ENCODE data around the gene DICER1.
"Not testable (repeated sequence)": the region's sequence is repeated elsewhere in the genome, so short reads cannot be mapped to it uniquely, and the experiment has no call there.

Gene DICER1, protein sequence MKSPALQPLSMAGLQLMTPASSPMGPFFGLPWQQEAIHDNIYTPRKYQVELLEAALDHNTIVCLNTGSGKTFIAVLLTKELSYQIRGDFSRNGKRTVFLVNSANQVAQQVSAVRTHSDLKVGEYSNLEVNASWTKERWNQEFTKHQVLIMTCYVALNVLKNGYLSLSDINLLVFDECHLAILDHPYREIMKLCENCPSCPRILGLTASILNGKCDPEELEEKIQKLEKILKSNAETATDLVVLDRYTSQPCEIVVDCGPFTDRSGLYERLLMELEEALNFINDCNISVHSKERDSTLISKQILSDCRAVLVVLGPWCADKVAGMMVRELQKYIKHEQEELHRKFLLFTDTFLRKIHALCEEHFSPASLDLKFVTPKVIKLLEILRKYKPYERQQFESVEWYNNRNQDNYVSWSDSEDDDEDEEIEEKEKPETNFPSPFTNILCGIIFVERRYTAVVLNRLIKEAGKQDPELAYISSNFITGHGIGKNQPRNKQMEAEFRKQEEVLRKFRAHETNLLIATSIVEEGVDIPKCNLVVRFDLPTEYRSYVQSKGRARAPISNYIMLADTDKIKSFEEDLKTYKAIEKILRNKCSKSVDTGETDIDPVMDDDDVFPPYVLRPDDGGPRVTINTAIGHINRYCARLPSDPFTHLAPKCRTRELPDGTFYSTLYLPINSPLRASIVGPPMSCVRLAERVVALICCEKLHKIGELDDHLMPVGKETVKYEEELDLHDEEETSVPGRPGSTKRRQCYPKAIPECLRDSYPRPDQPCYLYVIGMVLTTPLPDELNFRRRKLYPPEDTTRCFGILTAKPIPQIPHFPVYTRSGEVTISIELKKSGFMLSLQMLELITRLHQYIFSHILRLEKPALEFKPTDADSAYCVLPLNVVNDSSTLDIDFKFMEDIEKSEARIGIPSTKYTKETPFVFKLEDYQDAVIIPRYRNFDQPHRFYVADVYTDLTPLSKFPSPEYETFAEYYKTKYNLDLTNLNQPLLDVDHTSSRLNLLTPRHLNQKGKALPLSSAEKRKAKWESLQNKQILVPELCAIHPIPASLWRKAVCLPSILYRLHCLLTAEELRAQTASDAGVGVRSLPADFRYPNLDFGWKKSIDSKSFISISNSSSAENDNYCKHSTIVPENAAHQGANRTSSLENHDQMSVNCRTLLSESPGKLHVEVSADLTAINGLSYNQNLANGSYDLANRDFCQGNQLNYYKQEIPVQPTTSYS (N-terminal part only)

DNA sequence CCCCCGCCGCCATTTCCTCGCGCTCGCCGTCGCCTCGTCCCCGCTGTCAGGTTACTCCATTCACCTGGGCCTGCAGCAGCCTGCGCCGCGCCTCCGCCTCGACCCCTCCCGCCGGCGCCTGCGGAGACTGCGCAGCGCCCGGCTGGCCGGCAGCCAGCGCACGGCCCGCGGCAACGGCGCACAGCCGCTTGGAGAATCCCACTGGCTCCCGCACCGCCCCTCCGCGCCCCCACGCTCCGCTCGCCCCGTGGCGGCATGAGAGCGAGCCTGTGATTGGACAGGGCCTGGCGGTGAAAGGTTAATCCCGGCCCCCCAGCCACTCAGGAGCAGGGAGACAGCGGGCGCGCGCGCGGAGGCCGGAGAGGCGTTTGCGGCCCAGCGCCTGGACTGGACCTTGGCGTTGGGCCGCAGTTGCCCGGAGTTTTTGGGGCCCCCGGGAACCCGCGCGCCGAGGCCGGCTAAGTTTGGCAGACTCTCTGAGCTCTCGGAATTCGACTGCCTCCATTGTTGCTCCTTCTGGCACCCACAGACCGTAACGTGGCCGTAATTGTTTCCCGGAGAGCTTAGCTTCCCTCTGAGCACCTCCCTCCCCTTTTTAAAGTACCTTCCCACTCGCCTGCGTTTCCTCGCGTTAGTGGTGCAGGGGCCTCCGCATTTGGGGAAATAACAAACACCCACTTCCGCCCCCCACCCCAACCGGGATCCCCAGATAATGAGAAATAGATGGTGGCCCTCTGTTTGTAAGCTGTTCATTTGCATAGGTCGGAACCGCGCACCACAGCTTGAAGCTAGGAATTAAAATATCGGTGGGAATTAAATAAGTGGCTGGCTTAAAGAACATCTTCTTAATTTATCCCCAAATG is at the start of gene DICER1:
TSS of gene DICER1 (minus strand) at position 203 of the 863 bp plus-strand sequence. CDS start 24,071 bp downstream, outside the sequence.
- DNase-seq: peak; percentile 74

- no peak for DNase-seq
These were observed 49.2 kb upstream of the DICER1 start for GRCh38 chr14:95206534-95206933.

- no peak for DNase-seq
These were observed 47.4 kb upstream of the DICER1 start for GRCh38 chr14:95204705-95205104.

GRCh38 chr14:95201745-95202144 is 44.4 kb upstream of the DICER1 start:
- DNase-seq: not testable (repeated sequence)

DNA sequence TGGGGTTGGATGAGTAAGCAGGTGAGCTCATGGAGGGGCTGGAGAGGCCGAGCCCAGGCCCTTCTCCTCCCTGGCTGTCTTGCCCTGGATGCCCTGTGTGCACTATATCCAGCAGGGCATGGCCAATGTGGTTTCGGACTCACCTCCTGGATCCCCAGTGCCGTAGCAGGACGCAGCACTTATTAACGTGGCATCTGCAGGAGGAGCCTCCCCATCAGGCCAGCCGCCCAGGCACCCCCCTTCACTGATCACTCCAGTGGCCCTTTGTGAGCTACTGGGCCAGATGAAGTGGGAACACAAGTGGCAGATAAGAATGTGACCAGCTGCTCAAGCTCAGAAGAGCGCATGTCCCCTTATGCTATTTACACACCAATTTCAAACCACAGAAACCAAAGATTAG is 43.1 kb upstream of the DICER1 start:
- no peak for DNase-seq

- DNase-seq: no peak
These were observed 42.1 kb upstream of the DICER1 start for GRCh38 chr14:95199298-95199983.

DNA sequence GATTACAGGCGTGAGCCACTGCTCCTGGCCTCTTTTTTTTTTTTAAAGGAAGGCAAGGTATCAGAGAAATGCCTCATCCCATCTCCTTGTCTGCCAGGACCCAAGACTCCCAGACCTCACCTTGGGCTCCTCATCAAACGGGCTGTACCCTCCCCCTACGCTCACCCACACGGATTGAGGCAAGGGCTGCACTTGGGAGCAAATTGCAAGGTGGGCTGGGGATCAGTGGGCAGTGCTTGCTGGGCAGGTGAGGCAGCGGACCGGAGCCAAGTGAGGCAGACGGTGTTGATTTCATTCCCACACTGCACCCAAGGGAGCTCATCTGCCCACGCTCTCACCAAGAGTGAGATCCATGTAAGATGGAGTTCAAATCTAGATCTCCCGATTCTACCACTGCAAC is 41.0 kb upstream of the DICER1 start:
- DNase-seq: no peak

DNA sequence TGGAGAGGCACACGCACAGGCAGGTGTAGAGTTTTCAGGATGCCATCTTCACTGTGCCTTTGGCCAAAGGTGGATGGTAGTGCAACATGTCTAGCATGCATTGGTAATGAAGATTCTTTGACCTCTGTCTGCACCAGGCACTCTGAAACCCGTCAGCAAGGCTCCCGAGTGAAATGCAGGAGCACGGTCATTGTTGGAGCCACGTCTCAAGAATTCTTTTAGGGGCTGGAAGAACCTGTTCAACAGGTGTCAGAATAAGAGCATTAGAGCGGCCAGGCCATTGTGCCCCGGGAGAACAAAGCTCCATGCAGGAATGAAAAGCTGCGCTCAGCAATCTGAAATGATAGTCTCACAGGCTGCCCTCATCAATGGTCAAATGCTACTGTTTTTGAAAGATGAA is 40.2 kb upstream of the DICER1 start:
- DNase-seq: no peak

- no peak for DNase-seq
These were observed 39.7 kb upstream of the DICER1 start for GRCh38 chr14:95196826-95197545.

GRCh38 chr14:95196268-95196667 is 38.9 kb upstream of the DICER1 start:
- DNase-seq: peak; percentile 6

DNA sequence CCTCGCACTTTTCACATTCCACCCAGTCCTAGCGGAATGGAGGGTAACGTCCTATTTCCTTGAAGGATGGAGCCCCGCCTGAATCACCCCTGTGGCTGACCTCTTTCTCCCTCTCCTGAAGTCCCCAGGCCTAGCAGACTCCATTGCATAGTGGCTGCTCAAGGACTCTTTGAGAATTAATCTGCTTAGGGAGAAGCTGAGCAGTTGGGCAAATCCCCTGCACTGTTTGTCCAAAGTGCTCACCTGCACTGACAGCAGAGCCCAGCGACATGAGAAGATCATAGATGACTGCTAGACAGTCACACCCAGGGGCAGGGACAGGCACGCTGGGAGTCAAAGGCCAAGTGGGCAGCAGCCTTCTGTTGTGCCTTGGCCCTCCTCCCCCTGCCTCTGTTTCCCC is 37.7 kb upstream of the DICER1 start:
- no peak for DNase-seq

DNA sequence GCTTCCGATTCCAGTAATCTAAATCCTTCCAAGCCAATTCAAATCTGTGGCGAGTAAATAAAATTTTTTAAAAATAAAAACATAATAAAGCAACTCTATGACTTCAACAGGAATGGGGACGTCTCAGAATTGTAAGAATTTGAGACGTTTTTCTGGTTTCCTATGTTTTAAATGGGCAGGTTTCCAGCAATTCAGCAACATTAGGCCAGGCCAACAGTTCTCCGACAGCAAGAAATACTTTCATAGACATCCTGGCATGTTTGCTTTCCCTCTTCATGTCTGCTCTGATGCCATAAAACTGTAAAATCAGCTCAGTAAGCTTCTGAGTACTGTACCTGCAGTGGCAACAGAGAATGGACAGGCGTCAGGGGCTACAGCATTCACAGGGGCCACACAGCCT is 35.8 kb upstream of the DICER1 start:
- DNase-seq: no peak

GRCh38 chr14:95192311-95192710 is 35.0 kb upstream of the DICER1 start:
- DNase-seq: no peak

GRCh38 chr14:95191445-95192199 is 34.3 kb upstream of the DICER1 start:
- no peak for DNase-seq

DNA sequence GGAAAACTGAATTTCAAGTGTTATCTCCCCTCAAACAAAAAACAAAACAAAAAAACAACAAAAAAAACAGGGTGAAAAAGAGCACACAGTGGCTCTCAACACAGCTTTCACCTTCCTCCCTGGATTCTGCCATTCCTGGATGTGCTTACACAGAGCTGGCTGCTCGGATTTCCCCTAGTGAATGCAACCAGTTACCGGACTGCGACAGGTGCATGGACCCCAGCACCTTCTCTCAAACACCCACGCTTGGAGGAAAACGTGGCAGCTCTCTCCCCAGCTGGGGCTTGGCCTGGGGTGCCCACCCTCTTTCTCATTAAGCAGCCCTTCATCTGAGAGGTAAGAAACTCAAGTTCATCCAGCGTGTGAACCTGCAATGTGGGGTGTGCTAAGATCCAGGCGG is 33.5 kb upstream of the DICER1 start:
- DNase-seq: no peak

DNA sequence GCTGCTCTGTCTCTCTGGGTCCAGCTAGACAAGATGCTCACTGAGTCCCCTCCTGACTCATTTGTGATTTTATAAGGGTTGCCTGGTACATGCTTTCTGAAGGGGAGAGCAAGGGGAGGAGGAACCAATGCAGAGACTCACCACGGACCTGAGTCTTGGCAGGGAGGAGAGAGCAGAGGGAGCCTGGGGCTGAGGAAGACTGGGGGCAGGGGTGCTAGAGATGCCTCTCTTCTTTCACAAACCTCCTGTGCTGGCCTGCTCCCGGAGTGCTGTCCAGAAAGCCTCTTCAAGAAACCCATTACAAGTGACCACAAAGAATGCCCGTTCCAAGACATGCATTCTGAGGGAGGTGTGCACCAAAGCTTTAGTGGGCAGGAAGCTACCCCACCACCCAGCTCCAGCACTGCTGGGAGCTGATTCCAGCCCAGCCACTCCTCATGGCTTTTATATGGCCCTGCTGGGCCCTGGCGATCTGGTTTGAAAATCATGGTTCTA is 33.1 kb upstream of the DICER1 start:
- no peak for DNase-seq

DNA sequence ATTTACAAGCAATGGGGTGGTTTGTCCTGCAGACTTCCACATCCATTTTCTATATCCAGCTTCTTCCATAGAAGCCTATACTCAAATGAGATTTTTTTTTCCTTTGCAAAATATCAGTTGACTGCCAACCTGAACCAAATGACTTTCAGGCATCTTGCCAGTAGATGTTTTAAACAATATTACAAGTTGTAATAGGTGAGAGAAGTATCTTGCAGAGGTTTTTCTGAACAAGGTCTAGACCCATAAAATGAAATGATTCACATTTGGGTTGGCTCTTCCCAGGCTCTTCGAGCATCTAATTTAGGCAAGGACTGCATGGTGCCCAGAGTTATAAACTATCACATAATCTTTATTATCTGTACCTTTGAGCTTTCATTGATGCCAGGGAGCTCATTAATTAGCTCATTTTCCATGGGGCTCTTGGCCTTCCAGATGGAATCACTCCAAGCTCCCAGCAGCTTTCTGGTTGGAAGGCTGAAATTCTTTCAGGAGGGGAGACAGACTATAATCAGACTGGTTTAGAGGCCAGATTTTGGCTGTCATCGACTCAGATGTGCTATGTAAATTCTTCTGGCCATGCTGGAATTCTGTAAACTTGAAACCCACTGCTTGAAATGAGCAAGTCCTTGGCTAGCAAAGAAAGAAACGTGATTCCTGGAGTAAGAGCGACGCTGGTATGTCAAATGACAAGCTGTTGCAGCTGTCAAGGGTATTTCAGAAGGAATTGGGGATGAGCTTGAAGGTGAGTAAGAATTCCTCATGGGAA is 32.2 kb upstream of the DICER1 start:
- no peak for DNase-seq

GRCh38 chr14:95188380-95188779 is 31.1 kb upstream of the DICER1 start:
- DNase-seq: no peak

DNA sequence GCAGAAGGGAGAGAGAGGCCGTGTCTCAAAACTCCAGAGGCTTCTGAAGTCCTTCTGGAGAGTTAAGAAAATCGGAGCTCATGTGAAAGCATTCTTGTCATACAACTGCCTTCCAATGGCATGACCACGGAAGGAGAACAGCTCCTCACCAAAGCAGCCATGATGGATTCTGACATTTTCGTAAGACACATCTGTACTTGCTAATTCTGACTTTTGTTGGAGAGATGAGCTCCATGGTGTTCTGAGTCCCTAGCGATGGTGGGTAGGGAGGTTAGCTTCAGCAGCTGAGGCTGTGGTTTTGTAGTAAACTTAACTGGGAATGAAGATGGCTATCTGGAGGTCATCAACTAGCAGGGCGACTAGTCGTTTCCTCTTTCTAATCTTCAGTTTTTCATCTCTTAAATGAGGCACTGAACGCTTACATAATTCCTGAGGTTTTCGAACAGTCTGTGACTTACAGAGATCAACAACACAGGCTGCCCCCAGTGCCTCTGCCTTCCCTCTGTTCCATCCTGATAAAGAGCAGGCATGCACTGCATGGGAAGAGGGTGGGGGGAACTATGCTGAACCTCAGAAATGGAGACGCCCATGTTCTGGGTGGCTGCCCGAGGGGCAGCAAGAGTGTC is 28.6 kb upstream of the DICER1 start:
- DNase-seq: peak; percentile 20

All from KG1 (cell line).